ENCODE measurements around the gene WDR31.

DNA sequence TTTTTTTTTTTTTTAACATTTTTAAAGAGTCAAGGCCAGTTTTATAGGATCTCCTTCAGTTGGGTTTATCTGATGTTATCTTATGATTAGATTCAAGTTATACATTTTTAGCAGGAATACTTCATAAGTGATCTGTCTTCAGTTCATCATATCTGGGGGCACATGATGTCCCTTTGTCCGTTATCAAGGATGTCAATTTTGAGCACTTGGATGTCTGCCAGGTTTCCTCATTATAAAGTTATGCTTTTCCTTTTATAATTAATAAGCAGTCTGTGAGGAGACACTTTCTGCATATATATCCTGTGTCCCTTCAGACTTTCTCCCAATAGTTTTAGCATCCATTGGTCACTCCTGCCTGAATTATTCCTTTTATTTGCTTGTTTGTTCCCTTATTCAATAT, 24.9 kb upstream of the WDR31 start:
- TF ChIP-seq, protein P1, sequence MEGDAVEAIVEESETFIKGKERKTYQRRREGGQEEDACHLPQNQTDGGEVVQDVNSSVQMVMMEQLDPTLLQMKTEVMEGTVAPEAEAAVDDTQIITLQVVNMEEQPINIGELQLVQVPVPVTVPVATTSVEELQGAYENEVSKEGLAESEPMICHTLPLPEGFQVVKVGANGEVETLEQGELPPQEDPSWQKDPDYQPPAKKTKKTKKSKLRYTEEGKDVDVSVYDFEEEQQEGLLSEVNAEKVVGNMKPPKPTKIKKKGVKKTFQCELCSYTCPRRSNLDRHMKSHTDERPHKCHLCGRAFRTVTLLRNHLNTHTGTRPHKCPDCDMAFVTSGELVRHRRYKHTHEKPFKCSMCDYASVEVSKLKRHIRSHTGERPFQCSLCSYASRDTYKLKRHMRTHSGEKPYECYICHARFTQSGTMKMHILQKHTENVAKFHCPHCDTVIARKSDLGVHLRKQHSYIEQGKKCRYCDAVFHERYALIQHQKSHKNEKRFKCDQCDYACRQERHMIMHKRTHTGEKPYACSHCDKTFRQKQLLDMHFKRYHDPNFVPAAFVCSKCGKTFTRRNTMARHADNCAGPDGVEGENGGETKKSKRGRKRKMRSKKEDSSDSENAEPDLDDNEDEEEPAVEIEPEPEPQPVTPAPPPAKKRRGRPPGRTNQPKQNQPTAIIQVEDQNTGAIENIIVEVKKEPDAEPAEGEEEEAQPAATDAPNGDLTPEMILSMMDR (IDR thresholded peaks at IDR 0.05): no peak
- TF ChIP-seq POLR2A (IDR thresholded peaks at IDR 0.05): no peak
